Esophagus squamous epithelium (tissue), 5 donors: ENCODE results near the gene TRIOBP. TPM values are rescaled to one million over a fixed set of nuclear protein-coding genes. Genes with fewer than 3 reads are reported as not detected.

Experiments used
- DNase-seq: peaks from one replicate; lab custom pipeline; 2025; lab: John Stamatoyannopoulos, UW
- H3K27ac ChIP-seq, 4 donors: fragments of 200-600 bp; sonication (generic); one replicate each; pipeline ENCODE4 v1.5.1; 2016 to 2019; ENCODE audit warnings: mild to moderate bottlenecking in 1 of 4
- H3K27me3 ChIP-seq, 4 donors: fragments of 200-600 bp; sonication (generic); 1 replicate in 3 of 4; 2 replicates in 1 of 4; pipeline versions ENCODE4 v1.5.1 to v1.6.0; 2017 to 2021; ENCODE audit warnings: antibody characterized with exemption in 1 of 4
- H3K36me3 ChIP-seq, 3 donors: fragments of 200-600 bp; sonication (generic); one replicate each; pipeline ENCODE4 v1.5.1; 2016 to 2019
- H3K4me1 ChIP-seq, 3 donors: fragments of 200-600 bp; sonication (generic); one replicate each; pipeline ENCODE4 v1.5.1; 2017 to 2019
- H3K4me3 ChIP-seq, 4 donors: fragments of 200-600 bp; sonication (generic); 1 replicate in 3 of 4; 2 replicates in 1 of 4; pipeline ENCODE4 v1.5.1; 2016 to 2019; ENCODE audit warnings: mild to moderate bottlenecking in 2 of 4, moderate library complexity in 1 of 4
- H3K9me3 ChIP-seq, 3 donors: fragments of 200-600 bp; sonication (generic); one replicate each; pipeline ENCODE4 v1.5.1; 2016 to 2019
- POLR2A ChIP-seq, 4 donors: fragments of 450-650 bp; IDR thresholded peaks; one replicate each; pipeline ENCODE4 v1.6.1; 2017; ENCODE audit warnings: antibody characterized with exemption in 4 of 4, mild to moderate bottlenecking in 4 of 4, moderate library complexity in 3 of 4
- WGBS, 2 donors: methylation state at CpG; one replicate each; pipeline ENCODE4 v1.1.5; 2018; 5-methylcytosine and 5-hydroxymethylcytosine counted together
- intact Hi-C: fragments of 100-400 bp; cut with DNase I; formaldehyde crosslinking; loops from one replicate; pipeline ENCODE4 v1.15.0; 2022
- total RNA-seq, 4 donors: library from RNA; depleted of rRNA; stranded (reverse); fragments of >200 nt; gene quantifications; one replicate each; pipeline ENCODE4 v1.1.0, GENCODE V29; 2016
- TF ChIP-seq, protein P1 (sequence below), 6 experiments: fragments of 450-650 bp in 4 of 6; fragments of 200-600 bp in 2 of 6; sonication (generic) in 2 of 6; IDR thresholded peaks; one replicate each; pipeline ENCODE4 v1.5.1; 2016 to 2019; ENCODE audit warnings: antibody characterized with exemption in 6 of 6, mild to moderate bottlenecking in 4 of 6, moderate library complexity in 4 of 6
- donor health status: DM: yes; HTN: yes; CAD: no.

TRIOBP gene
- total RNA-seq, 4 donors from 2014 or later, result 67.6 to 149 (median 108) TPM

DNA sequence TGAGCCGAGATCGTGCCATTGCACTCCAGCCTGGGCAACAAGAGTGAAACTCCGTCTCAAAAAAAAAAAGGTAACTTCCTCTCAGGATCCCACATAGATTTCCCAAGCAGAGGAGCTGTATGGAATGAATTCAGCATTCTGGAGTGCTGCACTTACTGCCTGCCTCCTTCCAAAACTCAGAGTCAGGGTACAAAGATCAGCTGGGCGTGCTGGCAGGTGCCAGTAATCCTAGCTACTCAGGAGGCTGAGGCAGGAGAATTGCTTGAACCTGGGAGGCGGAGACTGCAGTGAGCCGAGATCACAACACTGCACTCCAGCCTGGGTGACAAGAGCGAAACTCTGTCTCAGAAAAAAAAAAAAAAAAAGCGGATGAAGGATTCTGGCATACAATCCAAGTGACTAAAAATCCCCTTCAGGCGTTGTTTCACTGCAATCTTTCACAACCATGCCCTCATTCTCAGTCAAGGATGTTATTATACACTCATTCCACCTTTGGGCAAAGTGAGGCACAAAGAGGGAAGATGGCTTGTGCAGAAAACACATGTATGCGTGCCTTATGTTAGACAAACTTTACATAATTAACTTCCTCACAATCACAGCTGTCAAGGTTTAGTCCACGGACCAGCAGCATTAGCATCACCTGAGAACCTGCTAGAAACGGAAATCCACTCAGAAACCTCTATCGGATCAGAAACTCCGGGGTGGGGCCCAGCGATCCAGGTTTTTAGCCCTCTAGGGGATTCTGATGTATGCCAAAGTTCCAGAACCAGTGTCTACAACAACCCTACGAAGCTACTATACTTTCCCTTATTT is 11.8 kb upstream of the TRIOBP start:
- Histone ChIP-seq H3K36me3 (peaks cover 8 to 23% (median 9%) of the 10 kb centered on the region in 3 donors), H3K27ac (peak overlapping the region; percentile 68 to 97 (median 92)), H3K4me3 (no peak overlapping the region), H3K9me3 (no peaks in the 10 kb centered on the region), H3K27me3 (no peaks in the 10 kb centered on the region), H3K4me1 (peaks cover 25 to 70% (median 36%) of the 10 kb centered on the region in 3 donors)
- intact Hi-C loops, result loop anchor here (5.0 kb wide), 1 partner anchor 43 kb away; no protein-coding TSS in a partner anchor
- WGBS, 2 donors, result 26 to 55% methylated on average over 11 to 16 of the region's 16 CpGs
- no peak for DNase-seq
- TF ChIP-seq, protein P1, sequence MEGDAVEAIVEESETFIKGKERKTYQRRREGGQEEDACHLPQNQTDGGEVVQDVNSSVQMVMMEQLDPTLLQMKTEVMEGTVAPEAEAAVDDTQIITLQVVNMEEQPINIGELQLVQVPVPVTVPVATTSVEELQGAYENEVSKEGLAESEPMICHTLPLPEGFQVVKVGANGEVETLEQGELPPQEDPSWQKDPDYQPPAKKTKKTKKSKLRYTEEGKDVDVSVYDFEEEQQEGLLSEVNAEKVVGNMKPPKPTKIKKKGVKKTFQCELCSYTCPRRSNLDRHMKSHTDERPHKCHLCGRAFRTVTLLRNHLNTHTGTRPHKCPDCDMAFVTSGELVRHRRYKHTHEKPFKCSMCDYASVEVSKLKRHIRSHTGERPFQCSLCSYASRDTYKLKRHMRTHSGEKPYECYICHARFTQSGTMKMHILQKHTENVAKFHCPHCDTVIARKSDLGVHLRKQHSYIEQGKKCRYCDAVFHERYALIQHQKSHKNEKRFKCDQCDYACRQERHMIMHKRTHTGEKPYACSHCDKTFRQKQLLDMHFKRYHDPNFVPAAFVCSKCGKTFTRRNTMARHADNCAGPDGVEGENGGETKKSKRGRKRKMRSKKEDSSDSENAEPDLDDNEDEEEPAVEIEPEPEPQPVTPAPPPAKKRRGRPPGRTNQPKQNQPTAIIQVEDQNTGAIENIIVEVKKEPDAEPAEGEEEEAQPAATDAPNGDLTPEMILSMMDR (IDR thresholded peaks at IDR 0.05), result no peak
- TF ChIP-seq POLR2A (IDR thresholded peaks at IDR 0.05), result no peak

DNA sequence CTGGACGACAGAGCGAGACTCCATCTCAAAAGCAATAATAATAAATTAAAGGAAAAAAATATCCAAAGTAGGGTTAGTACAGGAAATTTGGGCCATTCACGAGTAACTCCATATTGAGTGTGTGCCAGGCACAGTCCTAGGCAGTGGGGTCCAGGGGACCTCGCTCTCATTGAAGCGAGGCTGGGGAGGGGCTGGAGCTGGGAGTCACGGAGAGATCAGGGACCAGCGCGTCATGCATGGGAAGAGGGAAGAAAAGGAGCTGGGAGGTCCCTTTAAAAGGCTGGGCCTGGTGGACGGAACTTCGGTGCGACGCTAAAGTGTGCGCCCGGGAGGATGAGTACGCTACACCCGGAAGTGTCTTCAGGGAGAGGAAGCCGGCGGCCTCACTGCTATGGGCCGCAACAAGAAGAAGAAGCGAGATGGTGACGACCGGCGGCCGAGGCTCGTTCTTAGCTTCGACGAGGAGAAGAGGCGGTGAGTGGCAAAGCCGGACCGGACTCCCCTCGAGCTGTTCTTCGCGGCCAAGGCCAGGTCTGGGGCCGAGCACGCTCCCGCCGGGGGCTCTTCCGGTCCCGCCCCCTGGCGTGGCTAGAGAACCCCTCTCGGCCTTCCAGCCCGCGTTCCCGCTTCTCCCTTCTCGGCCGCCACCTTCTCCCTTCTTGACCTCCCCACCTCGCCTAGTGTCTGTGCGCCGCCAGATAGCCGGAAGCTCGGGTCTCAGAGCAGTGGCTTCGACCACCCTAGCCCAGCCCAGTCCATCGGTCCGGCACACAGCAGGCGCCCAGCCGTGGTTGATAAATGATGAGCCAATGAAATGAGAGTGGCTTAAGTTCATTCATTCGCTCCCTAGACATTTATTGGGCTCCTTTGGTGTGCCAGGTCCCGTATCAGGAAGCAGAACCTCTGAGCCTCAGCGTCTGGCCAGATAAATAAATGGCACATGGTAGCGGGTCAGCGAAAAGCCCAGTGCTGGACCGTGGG is 10.6 kb upstream of the TRIOBP start, which contains the start of gene NOL12:
NOL12 (plus strand) TSS at position 342 of the 981 bp plus-strand sequence; CDS start at position 392, 50 bp downstream.
- TF ChIP-seq, protein P1 (IDR thresholded peaks at IDR 0.05), result peak in 1 of 6 experiments; percentile 38
- TF ChIP-seq POLR2A (IDR thresholded peaks at IDR 0.05), result peak in 2 of 4 donors; percentile 52 to 66
- intact Hi-C loops, result no loop called here
- no peak for DNase-seq
- Histone ChIP-seq H3K27me3 (no peaks in the 10 kb centered on the region), H3K9me3 (no peaks in the 10 kb centered on the region), H3K4me3 (peak within 1 kb of the TSS; percentile 70 to 95 (median 86)), H3K4me1 (peaks cover 30 to 77% (median 40%) of the 10 kb centered on the region in 3 donors), H3K36me3 (peaks cover 14 to 36% (median 21%) of the 10 kb centered on the region in 3 donors), H3K27ac (peak within 1 kb of the TSS; percentile 92 to 97 (median 93))
- WGBS, 2 donors, result 1 to 2% methylated on average over 34 to 48 of the region's 62 CpGs

DNA sequence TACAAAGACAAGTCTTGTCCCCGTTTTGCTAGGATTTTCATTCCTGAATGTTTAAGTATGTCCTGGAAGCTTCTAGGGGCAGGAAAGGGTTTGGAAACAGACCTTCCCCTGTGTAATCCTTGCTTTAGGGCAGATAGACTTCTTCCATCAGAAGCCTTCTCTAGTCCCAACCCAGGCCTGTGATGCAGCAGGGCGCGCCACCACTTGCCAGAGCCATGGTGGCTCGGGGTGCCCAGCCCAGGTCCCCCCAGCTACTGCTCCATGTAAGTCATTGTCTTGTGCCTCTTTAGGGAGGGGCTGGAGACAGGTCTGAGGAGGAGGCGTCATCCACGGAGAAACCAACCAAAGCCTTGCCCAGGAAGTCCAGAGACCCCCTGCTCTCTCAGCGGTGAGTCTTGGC is 6.4 kb upstream of the TRIOBP start:
- Histone ChIP-seq H3K9me3 (no peaks in the 10 kb centered on the region), H3K36me3 (peaks cover 37 to 72% (median 40%) of the 10 kb centered on the region in 3 donors), H3K27ac (peak overlapping the region; percentile 84 to 93 (median 89)), H3K27me3 (no peaks in the 10 kb centered on the region), H3K4me1 (peaks cover 30 to 71% (median 39%) of the 10 kb centered on the region in 3 donors), H3K4me3 (no peak overlapping the region)
- no peak for DNase-seq
- WGBS, 2 donors, result 45 to 65% methylated on average over 5 to 6 of the region's 7 CpGs
- intact Hi-C loops, result no loop called here
- TF ChIP-seq POLR2A (IDR thresholded peaks at IDR 0.05), result no peak
- TF ChIP-seq, protein P1 (IDR thresholded peaks at IDR 0.05), result no peak

DNA sequence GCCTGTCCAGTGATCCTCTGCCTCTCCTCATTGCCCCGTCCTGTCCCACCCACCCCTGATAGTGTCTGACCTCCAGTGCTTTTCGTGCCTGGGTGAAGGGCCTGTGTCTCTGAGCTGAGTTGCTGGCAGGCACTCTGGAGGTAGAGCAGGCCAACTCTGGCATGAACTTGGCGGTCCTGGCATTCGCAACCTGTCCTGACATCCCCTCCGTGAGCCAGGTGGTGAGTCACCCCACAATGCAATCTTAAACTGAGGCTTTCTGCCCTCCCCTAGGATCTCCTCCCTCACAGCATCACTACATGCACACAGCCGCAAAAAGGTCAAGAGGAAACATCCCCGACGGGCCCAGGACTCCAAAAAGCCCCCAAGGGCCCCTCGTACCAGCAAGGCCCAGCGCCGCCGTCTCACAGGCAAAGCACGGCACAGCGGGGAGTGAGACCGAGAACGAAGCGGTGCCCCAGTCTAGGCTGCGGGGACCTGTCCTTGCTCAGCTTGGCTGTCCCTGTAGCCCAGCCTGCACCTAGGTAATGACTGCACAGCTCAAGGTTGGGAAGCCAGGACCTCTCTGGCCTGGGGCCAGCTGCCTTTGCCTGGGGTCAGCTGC is 5.8 kb upstream of the TRIOBP start:
- TF ChIP-seq, protein P1 (IDR thresholded peaks at IDR 0.05), result no peak
- no peak for TF ChIP-seq POLR2A (IDR thresholded peaks at IDR 0.05)
- peaks cover 25 to 71% (median 34%) of the 10 kb centered on the region in 3 donors for H3K4me1 ChIP-seq
- H3K4me3 ChIP-seq, result no peak overlapping the region
- no peak for DNase-seq
- WGBS, 2 donors, result 40 to 43% methylated on average over 1 to 3 of the region's 18 CpGs
- no peaks in the 10 kb centered on the region for H3K9me3 ChIP-seq
- peak overlapping the region; percentile 84 to 93 (median 89) for H3K27ac ChIP-seq
- intact Hi-C loops, result no loop called here
- H3K27me3 ChIP-seq, result no peaks in the 10 kb centered on the region
- peaks cover 37 to 72% (median 40%) of the 10 kb centered on the region in 3 donors for H3K36me3 ChIP-seq
